ENCODE data around the gene SBF1. TPM values are rescaled to one million over a fixed set of nuclear protein-coding genes. Genes with fewer than 3 reads are reported as not detected.
A peak's percentile ranks its signal among the peaks of the same experiment; 100 is the strongest.

SBF1 gene
- total RNA-seq, 1 donor from 2014 or later: 104 TPM

GRCh38 chr22:50486561-50487289 lies 11.9 kb upstream of the SBF1 start, which contains the start of gene MIOX:
MIOX (plus strand) TSS chr22:50486859; CDS start chr22:50486898, 39 bp downstream.
- no peak for TF ChIP-seq CTCF (IDR thresholded peaks at IDR 0.05)
- no peaks in the 10 kb centered on the region for H3K9me3 Mint-ChIP-seq (ENCODE audit: low read depth)
- peaks cover 2% of the 10 kb centered on the region for H3K36me3 Mint-ChIP-seq (ENCODE audit: low read depth)
- no peak within 1 kb of the TSS for H3K4me3 Mint-ChIP-seq (ENCODE audit: unreplicated experiment)
- peaks cover 27% of the 10 kb centered on the region for H3K4me1 Mint-ChIP-seq (ENCODE audit: low read depth)
- H3K27me3 Mint-ChIP-seq (ENCODE audit: low read depth): no peaks in the 10 kb centered on the region
- DNase-seq (ENCODE audit: low spot score): no peak
- H3K27ac Mint-ChIP-seq (ENCODE audit: unreplicated experiment): peak within 1 kb of the TSS; percentile 4

- Mint-ChIP-seq H3K36me3 (ENCODE audit: low read depth) (peaks cover 2% of the 10 kb centered on the region), H3K9me3 (ENCODE audit: low read depth) (no peaks in the 10 kb centered on the region), H3K4me3 (ENCODE audit: unreplicated experiment) (no peak overlapping the region), H3K27me3 (ENCODE audit: low read depth) (no peaks in the 10 kb centered on the region), H3K4me1 (ENCODE audit: low read depth) (peaks cover 27% of the 10 kb centered on the region), H3K27ac (ENCODE audit: unreplicated experiment) (peak overlapping the region; percentile 4)
- no peak for DNase-seq (ENCODE audit: low spot score)
- TF ChIP-seq CTCF (IDR thresholded peaks at IDR 0.05): peak; percentile 31
Measured at GRCh38 chr22:50485221-50486131, 10.6 kb upstream of the SBF1 start.

GRCh38 chr22:50483977-50484853 lies 9.4 kb upstream of the SBF1 start:
- H3K27me3 Mint-ChIP-seq (ENCODE audit: low read depth): no peaks in the 10 kb centered on the region
- TF ChIP-seq CTCF (IDR thresholded peaks at IDR 0.05): no peak
- H3K36me3 Mint-ChIP-seq (ENCODE audit: low read depth): peaks cover 2% of the 10 kb centered on the region
- H3K9me3 Mint-ChIP-seq (ENCODE audit: low read depth): no peaks in the 10 kb centered on the region
- peak overlapping the region; percentile 44 for H3K4me3 Mint-ChIP-seq (ENCODE audit: unreplicated experiment)
- H3K4me1 Mint-ChIP-seq (ENCODE audit: low read depth): peaks cover 27% of the 10 kb centered on the region
- DNase-seq (ENCODE audit: low spot score): no peak
- peak overlapping the region; percentile 27 for H3K27ac Mint-ChIP-seq (ENCODE audit: unreplicated experiment)

GRCh38 chr22:50483556-50483955 lies 8.7 kb upstream of the SBF1 start:
- no peaks in the 10 kb centered on the region for H3K27me3 Mint-ChIP-seq (ENCODE audit: low read depth)
- H3K4me3 Mint-ChIP-seq (ENCODE audit: unreplicated experiment): no peak overlapping the region
- peaks cover 2% of the 10 kb centered on the region for H3K36me3 Mint-ChIP-seq (ENCODE audit: low read depth)
- no peaks in the 10 kb centered on the region for H3K9me3 Mint-ChIP-seq (ENCODE audit: low read depth)
- TF ChIP-seq CTCF (IDR thresholded peaks at IDR 0.05): no peak
- no peak for DNase-seq (ENCODE audit: low spot score)
- H3K4me1 Mint-ChIP-seq (ENCODE audit: low read depth): peaks cover 27% of the 10 kb centered on the region
- no peak overlapping the region for H3K27ac Mint-ChIP-seq (ENCODE audit: unreplicated experiment)

All from chondrocyte (in vitro differentiated cells).